OCI-LY3 (cell line): ENCODE data around the gene LRRC26.

Experiments used
- CTCF ChIP-seq: fragments of 200-600, 300-600 bp; sonication (generic); IDR thresholded peaks from 2 replicates; pipeline ENCODE4 v1.5.1; 2014; ENCODE audit warnings: antibody characterized with exemption, low read length, low read depth
- EZH2phosphoT487 ChIP-seq: fragments of 200-600 bp; shearing (Covaris generic); IDR thresholded peaks from 2 replicates; pipeline ENCODE4 v1.6.1; 2018; ENCODE audit warnings: antibody characterized with exemption, mixed run types, low read depth

- TF ChIP-seq CTCF, result no peak
- TF ChIP-seq EZH2phosphoT487, result no peak
Measured at GRCh38 chr9:137191691-137192447, 22.0 kb upstream of the LRRC26 start.
